H9 (cell line): ENCODE measurements around the gene PTP4A2. TPM values are rescaled to one million over a fixed set of nuclear protein-coding genes. Genes with fewer than 3 reads are reported as not detected.

Source experiments
- DNase-seq: peaks from one replicate; pipeline ENCODE4 v3.0.0-alpha.2; 2017
- H2AFZ ChIP-seq: one replicate; pipeline ENCODE4 v1.6.1; 2013; ENCODE audit warnings: mild to moderate bottlenecking, low read length, control low read depth, moderate library complexity
- H2AK5ac ChIP-seq: 2 replicates; pipeline ENCODE4 v1.6.1; 2013; ENCODE audit warnings: low read length, control low read depth, mixed read lengths; ENCODE audit not compliant: insufficient read length
- H2BK120ac ChIP-seq: one replicate; pipeline ENCODE4 v1.6.1; 2013; ENCODE audit warnings: low read depth, mild to moderate bottlenecking, low read length, control low read depth, inconsistent platforms; ENCODE audit not compliant: poor library complexity, severe bottlenecking
- H2BK12ac ChIP-seq: 2 replicates; pipeline ENCODE4 v1.6.1; 2013; ENCODE audit warnings: low read length, control low read depth, mixed read lengths, low read depth; ENCODE audit not compliant: insufficient read length
- H2BK15ac ChIP-seq: 2 replicates; pipeline ENCODE4 v1.6.1; 2013; ENCODE audit warnings: low read depth, low read length, control low read depth
- H2BK20ac ChIP-seq: one replicate; pipeline ENCODE4 v1.6.1; 2013; ENCODE audit warnings: low read depth, mild to moderate bottlenecking, low read length, control low read depth, inconsistent platforms; ENCODE audit not compliant: poor library complexity, severe bottlenecking
- H2BK5ac ChIP-seq: 2 replicates; pipeline ENCODE4 v1.6.1; 2013; ENCODE audit warnings: low read length, control low read depth, mixed read lengths; ENCODE audit not compliant: insufficient read length
- H3K14ac ChIP-seq: 2 replicates; pipeline ENCODE4 v1.6.1; 2013; ENCODE audit warnings: low read length, control low read depth; ENCODE audit not compliant: insufficient read depth
- H3K18ac ChIP-seq: 2 replicates; pipeline ENCODE4 v1.6.1; 2013; ENCODE audit warnings: low read depth, mild to moderate bottlenecking, mixed read lengths, low read length, control low read depth; ENCODE audit not compliant: insufficient read length
- H3K23ac ChIP-seq: 2 replicates; pipeline ENCODE4 v1.6.1; 2013; ENCODE audit warnings: low read length, control low read depth, mixed read lengths, low read depth; ENCODE audit not compliant: insufficient read length
- H3K23me2 ChIP-seq: 2 replicates; pipeline ENCODE4 v1.6.1; 2013; ENCODE audit warnings: low read depth, mild to moderate bottlenecking, mixed read lengths, low read length, control low read depth; ENCODE audit not compliant: insufficient read length, poor library complexity, severe bottlenecking
- H3K27ac ChIP-seq: 2 replicates; pipeline ENCODE4 v1.5.1; 2013; ENCODE audit warnings: low read length, control low read depth, mixed read lengths, low read depth; ENCODE audit not compliant: insufficient read length
- H3K27me3 ChIP-seq: 2 replicates; pipeline ENCODE4 v1.6.1; 2013; ENCODE audit warnings: low read length, control low read depth, inconsistent platforms; ENCODE audit not compliant: insufficient read depth
- H3K4ac ChIP-seq: 2 replicates; pipeline ENCODE4 v1.6.1; 2013; ENCODE audit warnings: low read depth, mild to moderate bottlenecking, control low read depth, inconsistent platforms, low read length, moderate library complexity
- H3K4me1 ChIP-seq: 2 replicates; pipeline ENCODE4 v1.6.1; 2013; ENCODE audit warnings: low read length, control low read depth, inconsistent platforms; ENCODE audit not compliant: insufficient read depth
- H3K4me2 ChIP-seq: 2 replicates; pipeline ENCODE4 v1.6.1; 2013; ENCODE audit warnings: low read length, control low read depth, mixed read lengths; ENCODE audit not compliant: insufficient read length, insufficient read depth
- H3K56ac ChIP-seq: 2 replicates; pipeline ENCODE4 v1.6.1; 2013; ENCODE audit warnings: low read depth, mild to moderate bottlenecking, mixed read lengths, low read length, control low read depth; ENCODE audit not compliant: insufficient read length
- H3K79me1 ChIP-seq: 2 replicates; pipeline ENCODE4 v1.6.1; 2013; ENCODE audit warnings: low read depth, mild to moderate bottlenecking, moderate library complexity, low read length, control low read depth, inconsistent platforms; ENCODE audit not compliant: insufficient read depth, poor library complexity, severe bottlenecking
- H3K79me2 ChIP-seq: 2 replicates; pipeline ENCODE4 v1.6.1; 2013; ENCODE audit warnings: low read length, control low read depth, inconsistent platforms; ENCODE audit not compliant: insufficient read depth
- H3K9ac ChIP-seq: 2 replicates; pipeline ENCODE4 v1.6.1; 2013; ENCODE audit warnings: low read length, control low read depth, mixed read lengths; ENCODE audit not compliant: insufficient read length; ENCODE audit errors: extremely low read depth
- H3K9me3 ChIP-seq: one replicate; pipeline ENCODE4 v1.6.1; 2013; ENCODE audit warnings: low read depth, low read length, inconsistent platforms; ENCODE audit not compliant: control insufficient read depth
- H3T11ph ChIP-seq: one replicate; pipeline ENCODE4 v1.6.1; 2013; ENCODE audit warnings: mild to moderate bottlenecking, low read length, control low read depth, inconsistent platforms
- H4K20me1 ChIP-seq: one replicate; pipeline ENCODE4 v1.6.1; 2013; ENCODE audit not compliant: control insufficient read depth, insufficient read length, insufficient read depth
- H4K5ac ChIP-seq: 2 replicates; pipeline ENCODE4 v1.6.1; 2013; ENCODE audit warnings: low read depth, mild to moderate bottlenecking, mixed read lengths, low read length, control low read depth; ENCODE audit not compliant: insufficient read length
- H4K8ac ChIP-seq: replicated peaks from 2 replicates; pipeline ENCODE4 v1.6.1; 2013; ENCODE audit warnings: low read length, control low read depth, mixed read lengths, low read depth; ENCODE audit not compliant: insufficient read length
- H4K91ac ChIP-seq: 2 replicates; pipeline ENCODE4 v1.6.1; 2013; ENCODE audit warnings: low read depth, mild to moderate bottlenecking, moderate library complexity, mixed read lengths, low read length, control low read depth; ENCODE audit not compliant: insufficient read length
- H3K27ac Mint-ChIP-seq, 3 experiments: 2 replicates in 2 of 3; 3 replicates in 1 of 3; pipeline ENCODE4 v1.8.0; 2020 to 2021; ENCODE audit warnings: mixed read lengths in 3 of 3, mild to moderate bottlenecking in 1 of 3, moderate library complexity in 1 of 3
- H3K27me3 Mint-ChIP-seq: 2 replicates; pipeline ENCODE4 v1.8.0; 2021; ENCODE audit warnings: low read depth, mild to moderate bottlenecking, moderate library complexity, mixed read lengths
- H3K36me3 Mint-ChIP-seq, 3 experiments: 2 replicates in 2 of 3; 3 replicates in 1 of 3; pipeline ENCODE4 v1.8.0; 2020 to 2021; ENCODE audit warnings: low read depth in 3 of 3, mixed read lengths in 3 of 3; ENCODE audit not compliant: insufficient read depth in 1 of 3
- H3K4me1 Mint-ChIP-seq, 2 experiments: 2 replicates each; pipeline ENCODE4 v1.8.0; 2020; ENCODE audit warnings: mixed read lengths in 2 of 2
- H3K4me3 Mint-ChIP-seq, 2 experiments: 2 replicates in 1 of 2; 3 replicates in 1 of 2; pipeline ENCODE4 v1.8.0; 2020 to 2021; ENCODE audit warnings: mild to moderate bottlenecking in 2 of 2, mixed read lengths in 2 of 2, moderate library complexity in 1 of 2
- H3K9me3 Mint-ChIP-seq, 2 experiments: 2 replicates in 1 of 2; 3 replicates in 1 of 2; pipeline ENCODE4 v1.8.0; 2020; ENCODE audit warnings: mild to moderate bottlenecking in 2 of 2, mixed read lengths in 2 of 2, moderate library complexity in 1 of 2
- WGBS: extraction: QIAGEN DNeasy Blood & Tissue Kit; methylation state at CpG from one replicate; pipeline ENCODE4 v1.1.7; 2013; ENCODE audit warnings: missing lambda C conversion rate, low lambda C conversion rate, mixed read lengths; ENCODE audit not compliant: insufficient read length; ENCODE audit errors: extremely low coverage; 5-methylcytosine and 5-hydroxymethylcytosine counted together
- total RNA-seq: library from RNA; stranded (reverse); gene quantifications from 2 replicates; pipeline ENCODE4 v1.2.1, GENCODE V29; 2021
- TF ChIP-seq, protein P1 (sequence below): fragments of 200-600 bp; sonication (generic); conservative IDR thresholded peaks from 3 replicates; pipeline ENCODE4 v1.8.0; 2021; ENCODE audit warnings: antibody characterized with exemption, mild to moderate bottlenecking

PTP4A2 gene
- total RNA-seq, 1 experiment from 2014 or later: 192 TPM

- Histone ChIP-seq H2BK12ac (no peak overlapping the region), H3K27me3 (no peaks in the 10 kb centered on the region), H2AK5ac (no peak overlapping the region), H3K9me3 (no peaks in the 10 kb centered on the region), H4K8ac (no peak overlapping the region), H3K56ac (no peak overlapping the region), H3K4me1 (no peaks in the 10 kb centered on the region), H4K91ac (no peak overlapping the region), H2BK15ac (no peak overlapping the region), H3K4ac (no peak overlapping the region), H2AFZ (no peak overlapping the region), H3K9ac (no peak overlapping the region), H2BK20ac (no peak overlapping the region), H3K23ac (no peak overlapping the region), H4K20me1 (no peaks in the 10 kb centered on the region), H3K23me2 (no peaks in the 10 kb centered on the region), H3K79me1 (no peaks in the 10 kb centered on the region), H3T11ph (no peak overlapping the region), H3K18ac (no peak overlapping the region), H4K5ac (no peak overlapping the region), H2BK5ac (no peak overlapping the region), H2BK120ac (no peak overlapping the region), H3K14ac (no peak overlapping the region), H3K79me2 (no peaks in the 10 kb centered on the region), H3K27ac (no peak overlapping the region), H3K4me2 (no peak overlapping the region)
- H3K9me3 Mint-ChIP-seq: no peaks in the 10 kb centered on the region
- TF ChIP-seq, protein P1, sequence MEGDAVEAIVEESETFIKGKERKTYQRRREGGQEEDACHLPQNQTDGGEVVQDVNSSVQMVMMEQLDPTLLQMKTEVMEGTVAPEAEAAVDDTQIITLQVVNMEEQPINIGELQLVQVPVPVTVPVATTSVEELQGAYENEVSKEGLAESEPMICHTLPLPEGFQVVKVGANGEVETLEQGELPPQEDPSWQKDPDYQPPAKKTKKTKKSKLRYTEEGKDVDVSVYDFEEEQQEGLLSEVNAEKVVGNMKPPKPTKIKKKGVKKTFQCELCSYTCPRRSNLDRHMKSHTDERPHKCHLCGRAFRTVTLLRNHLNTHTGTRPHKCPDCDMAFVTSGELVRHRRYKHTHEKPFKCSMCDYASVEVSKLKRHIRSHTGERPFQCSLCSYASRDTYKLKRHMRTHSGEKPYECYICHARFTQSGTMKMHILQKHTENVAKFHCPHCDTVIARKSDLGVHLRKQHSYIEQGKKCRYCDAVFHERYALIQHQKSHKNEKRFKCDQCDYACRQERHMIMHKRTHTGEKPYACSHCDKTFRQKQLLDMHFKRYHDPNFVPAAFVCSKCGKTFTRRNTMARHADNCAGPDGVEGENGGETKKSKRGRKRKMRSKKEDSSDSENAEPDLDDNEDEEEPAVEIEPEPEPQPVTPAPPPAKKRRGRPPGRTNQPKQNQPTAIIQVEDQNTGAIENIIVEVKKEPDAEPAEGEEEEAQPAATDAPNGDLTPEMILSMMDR: no peak
- H3K27me3 Mint-ChIP-seq: no peaks in the 10 kb centered on the region
- H3K27ac Mint-ChIP-seq: no peak overlapping the region
- peaks cover 0 to 5% of the 10 kb centered on the region in 2 experiments; a peak in 2 of 4 replicates for H3K4me1 Mint-ChIP-seq
- H3K36me3 Mint-ChIP-seq: no peaks in the 10 kb centered on the region
- no CpG with 5 or more reads among the region's 6 CpGs for WGBS
- no peak overlapping the region for H3K4me3 Mint-ChIP-seq
- no peak for DNase-seq
Measured at GRCh38 chr1:31878058-31878457, 60.1 kb downstream of the PTP4A2 start.
